GM18498 (cell line): Measurements from ENCODE around the gene SPAG17.
A peak's percentile ranks its signal among the peaks of the same experiment; 100 is the strongest.

Experiments used
- ATAC-seq: cut with Tn5 transposase; IDR thresholded peaks from one replicate; pipeline ENCODE4 v1.9.1; 2021; ENCODE audit warnings: mild to moderate bottlenecking, moderate library complexity; ENCODE audit not compliant: unreplicated experiment

SPAG17 gene

DNA sequence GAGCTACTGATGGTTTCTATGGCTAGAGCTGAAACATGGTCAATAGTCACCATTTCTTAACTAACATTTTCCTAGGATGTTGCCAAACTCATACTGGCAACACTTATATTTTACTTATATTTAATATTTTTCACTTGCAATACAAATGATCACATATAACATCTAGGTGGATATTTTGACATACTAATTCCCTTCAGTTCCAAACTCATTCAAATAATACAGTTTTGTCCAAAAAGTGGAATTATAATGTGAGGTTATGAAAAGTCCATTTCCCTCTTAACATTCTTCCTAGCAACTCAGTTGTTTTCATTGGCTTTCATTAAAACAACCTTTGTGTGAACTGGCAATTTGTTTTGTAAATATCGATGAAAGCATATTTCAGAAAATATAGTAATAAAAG, 16.0 kb downstream of the SPAG17 start:
- no peak for ATAC-seq

DNA sequence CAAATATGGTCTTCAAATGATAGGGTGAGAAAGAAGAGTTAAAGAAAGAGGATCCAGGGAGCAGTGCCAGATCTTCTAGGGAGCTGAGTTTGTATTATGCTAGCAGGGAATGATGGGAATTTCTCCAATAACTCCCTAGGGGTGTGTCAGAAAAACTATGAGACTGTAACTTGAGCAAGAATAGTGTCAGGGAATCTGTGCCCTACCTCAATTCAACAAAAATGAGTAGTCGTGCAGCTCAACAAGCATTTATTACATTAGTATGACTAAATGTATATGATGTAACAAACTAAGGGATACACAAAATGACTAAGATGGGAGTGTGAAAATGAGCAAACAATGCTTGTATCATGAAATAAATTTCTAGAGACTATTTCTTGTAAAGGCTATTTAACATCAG, 24.2 kb downstream of the SPAG17 start:
- no peak for ATAC-seq

DNA sequence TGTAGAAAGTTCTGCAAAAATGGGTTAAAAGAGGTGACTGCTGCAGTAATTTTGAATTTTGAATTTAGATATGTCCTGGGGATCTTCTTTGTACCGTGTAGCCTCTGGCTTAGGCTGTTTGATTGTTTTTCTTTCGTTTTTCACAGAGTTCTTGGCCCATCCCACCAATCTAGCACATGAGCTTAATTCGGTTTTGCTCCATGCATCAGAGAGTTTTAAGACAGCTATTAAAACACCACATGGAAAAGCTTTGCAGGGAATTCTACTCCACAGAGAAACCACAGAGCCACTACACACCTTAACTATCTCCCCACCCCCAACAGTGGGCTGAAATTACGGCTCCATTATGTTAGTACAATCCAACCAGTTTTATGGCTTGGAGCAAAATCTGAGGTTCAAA, 25.5 kb downstream of the SPAG17 start:
- ATAC-seq, result no peak

DNA sequence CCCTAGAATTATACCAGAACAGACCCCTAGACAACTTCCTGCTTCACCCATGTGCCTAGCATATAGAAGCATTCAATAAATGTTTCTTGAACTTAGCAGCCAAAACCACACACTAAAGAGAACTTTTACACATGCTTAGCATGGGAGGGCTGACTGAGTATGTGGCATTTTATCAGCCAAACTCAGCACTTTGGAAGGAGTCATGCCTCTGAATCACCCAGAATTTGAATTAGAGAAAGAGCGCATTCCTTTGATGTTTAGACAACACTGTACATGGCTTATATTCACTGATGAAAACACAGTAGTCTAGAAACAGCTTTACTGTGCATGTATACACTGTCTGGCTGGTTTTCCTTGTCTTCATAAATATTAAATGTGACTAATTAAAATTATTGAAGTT, 26.1 kb downstream of the SPAG17 start:
- ATAC-seq, result no peak

DNA sequence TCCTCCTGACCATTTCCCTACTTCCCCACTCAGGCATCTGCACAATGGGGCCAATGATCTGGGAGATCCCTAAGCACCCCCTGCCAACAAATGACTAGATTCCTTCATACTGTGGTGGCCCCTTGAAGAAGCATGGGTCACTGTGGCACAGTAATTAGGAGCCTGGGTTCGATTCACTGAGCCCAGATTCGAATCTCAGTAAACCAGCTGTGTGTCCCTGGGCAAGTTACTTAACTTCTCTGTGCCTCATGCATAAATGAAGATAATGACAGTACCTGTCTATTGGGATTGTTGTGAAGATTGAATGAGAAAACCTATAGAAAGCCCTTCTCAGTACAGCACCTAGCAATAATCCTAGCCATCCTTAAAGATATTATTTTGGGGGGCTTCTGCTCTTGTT, 27.5 kb downstream of the SPAG17 start:
- ATAC-seq, result no peak

DNA sequence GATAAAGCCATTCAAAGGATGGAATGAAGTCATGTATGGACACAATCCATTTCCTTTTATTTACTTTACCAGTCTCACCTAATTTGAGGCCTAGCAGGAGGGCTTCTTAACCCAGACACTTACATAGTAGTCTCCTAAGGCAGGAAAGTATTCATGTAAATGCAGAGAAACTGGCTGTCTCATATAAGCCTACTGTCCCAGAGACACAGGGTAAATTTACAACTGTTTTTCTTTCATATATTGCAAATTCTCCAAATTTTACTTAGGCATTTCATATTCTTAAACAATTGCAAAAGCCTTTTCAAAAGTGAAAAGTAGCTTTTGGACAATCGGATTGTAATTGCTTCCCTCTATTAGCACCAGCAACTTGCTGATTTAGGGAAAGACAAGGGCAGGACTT, 29.9 kb downstream of the SPAG17 start:
- ATAC-seq, result no peak

DNA sequence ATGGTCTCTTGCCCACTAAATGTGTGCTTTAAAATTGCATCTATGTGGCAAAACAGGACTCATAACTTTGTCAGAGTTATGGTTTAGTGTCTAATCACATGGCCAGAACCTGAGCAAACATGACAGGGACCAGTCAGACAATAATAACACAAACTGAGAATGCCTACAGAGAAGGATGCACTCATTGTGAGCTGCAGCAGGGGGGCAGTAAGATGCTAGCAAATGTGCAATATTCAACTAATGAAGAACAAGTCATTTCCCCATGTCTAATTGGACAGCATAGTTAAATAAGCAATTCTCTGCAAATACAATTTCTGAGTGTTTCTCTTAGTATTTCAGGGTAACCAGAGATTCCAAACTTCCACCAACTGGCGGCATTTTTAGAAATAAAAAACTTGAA, 30.8 kb downstream of the SPAG17 start:
- no peak for ATAC-seq

DNA sequence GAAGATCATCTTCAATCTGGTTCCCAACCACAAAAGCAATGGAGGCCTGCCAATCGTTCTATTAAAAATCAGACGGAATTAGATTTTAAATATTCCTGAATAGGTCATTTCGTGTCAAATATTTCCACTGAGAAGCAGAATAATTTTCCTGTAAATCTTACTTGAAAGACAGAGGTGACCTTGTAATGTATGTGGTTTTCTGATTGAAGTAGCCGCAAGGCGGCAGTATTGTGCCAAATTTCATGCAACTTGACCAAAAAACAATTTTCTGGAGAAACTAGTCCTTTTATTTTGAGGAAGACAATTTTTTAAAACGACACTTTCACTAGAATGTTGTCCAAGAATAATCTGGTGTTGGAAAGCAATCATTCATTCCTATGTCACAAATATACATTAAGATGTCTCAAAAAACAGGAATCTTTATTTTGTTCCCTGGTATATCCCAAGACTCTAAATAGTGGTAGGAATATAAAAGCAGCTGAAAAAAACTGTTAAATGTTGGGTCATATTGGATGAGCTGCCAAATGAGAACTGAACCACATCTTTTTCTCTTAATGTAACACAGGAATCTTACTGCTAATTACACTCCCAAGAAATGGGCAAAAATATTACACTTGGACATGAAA, 33.6 kb downstream of the SPAG17 start:
- ATAC-seq, result no peak

DNA sequence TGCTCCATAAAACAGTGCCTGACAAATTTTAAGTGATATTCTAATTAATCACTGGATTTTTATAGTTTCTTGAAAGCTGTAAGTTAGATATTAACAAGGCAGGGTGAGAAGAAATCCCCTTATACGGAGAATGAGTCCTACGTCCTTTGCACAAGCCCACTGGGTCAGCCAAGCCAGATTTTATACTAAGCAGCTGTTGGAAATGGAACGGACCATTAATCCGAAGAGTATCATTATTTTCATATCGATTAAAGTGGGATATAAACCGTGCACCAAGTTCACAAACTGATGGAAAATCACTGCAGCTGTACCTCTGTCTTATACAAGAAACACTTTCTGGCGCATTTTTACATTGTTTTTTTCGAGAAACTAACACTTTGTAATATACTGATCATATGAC, 35.2 kb downstream of the SPAG17 start:
- no peak for ATAC-seq

DNA sequence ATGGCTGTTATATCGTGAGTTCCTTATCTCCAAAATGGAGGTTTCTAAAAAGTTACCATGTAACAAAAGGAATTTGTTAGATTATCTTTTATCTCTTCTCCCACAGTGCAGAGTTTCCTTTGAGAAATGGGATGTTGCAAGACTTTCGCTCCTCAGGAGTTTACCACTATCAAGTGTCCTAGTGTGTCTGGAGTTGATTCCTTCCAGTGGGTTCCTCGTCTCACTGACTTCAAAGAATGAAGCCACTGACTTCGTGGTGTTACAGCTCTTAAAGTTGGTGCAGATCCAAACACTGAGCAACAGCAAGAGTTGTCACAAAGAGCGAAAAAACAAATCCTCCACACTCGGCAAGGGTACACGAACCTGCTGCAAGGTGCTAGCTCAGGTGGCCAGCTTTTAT, 37.0 kb downstream of the SPAG17 start:
- no peak for ATAC-seq

DNA sequence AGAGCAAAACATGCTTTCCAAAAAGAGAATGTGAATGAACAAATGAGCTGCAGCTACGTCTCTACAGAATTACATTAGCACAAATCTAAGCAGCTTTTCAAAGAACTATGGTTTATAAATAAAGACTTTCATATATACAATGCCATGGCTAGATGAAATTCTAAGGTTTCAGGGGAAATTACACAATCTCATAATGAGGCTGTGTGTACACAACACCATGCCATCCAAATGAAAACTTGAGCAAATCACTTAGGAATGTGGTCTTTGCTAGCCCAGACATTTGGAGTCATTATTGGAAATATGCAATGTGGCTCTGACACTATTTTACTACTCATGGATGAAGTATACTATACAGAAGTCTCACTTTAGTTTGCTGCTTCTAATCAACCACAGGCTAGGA, 37.5 kb downstream of the SPAG17 start:
- no peak for ATAC-seq

DNA sequence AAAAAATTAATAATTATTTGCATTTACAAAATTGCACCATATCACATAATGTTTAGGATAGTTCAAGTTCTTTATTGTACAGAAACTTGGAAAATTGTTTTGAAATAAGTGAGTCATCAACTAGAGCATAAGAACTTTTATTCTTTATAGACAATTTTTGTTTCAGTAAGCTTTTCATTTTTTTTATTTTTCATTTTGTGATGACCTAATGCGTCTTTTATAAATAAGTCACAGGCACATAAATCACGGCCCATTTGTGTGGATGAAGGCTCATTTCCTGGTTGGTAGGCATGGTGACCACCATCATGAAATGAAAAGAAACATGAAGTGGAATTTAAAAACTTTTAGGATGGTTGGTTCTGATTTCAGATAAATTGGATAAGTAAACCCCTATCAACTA, 39.3 kb downstream of the SPAG17 start:
- no peak for ATAC-seq

DNA sequence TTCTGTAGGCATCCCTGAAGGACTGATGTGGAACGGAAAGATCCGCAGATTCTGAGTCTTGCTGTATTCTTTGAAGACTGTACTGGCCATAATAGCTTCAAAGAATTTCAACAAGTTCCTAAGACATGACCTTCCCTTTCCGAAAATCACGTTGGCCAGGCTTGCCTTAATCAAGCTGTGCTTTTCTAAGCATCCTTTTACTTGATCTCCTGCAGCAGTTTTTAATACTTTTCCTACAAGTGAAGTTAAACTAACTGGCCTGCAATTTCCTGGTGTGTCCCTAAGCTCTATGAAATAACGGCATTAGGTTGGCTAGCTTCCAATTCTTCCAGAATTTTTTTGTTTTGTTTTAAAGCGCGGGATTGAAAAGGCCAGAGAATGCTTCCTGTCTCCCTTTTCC, 40.3 kb downstream of the SPAG17 start:
- ATAC-seq, result no peak

DNA sequence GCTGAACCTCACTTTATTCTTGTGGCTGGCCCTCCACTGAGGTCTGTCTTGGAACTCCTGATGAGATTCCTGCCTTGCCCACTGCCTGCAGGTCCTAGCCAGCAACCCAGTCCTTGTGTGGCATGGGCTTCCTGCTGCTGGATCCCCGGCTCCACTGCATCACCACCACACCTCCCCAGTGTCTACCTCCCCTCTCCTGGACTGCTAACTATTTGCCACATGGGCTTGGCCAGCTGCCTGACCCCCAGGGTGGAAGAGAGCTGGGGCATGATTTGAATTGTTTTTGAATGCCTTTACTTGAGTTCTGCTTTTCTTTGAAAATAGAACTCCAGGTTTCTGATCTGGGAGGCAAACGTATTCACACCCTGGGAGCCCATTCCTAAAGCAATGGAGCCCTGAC, 41.2 kb downstream of the SPAG17 start:
- no peak for ATAC-seq

DNA sequence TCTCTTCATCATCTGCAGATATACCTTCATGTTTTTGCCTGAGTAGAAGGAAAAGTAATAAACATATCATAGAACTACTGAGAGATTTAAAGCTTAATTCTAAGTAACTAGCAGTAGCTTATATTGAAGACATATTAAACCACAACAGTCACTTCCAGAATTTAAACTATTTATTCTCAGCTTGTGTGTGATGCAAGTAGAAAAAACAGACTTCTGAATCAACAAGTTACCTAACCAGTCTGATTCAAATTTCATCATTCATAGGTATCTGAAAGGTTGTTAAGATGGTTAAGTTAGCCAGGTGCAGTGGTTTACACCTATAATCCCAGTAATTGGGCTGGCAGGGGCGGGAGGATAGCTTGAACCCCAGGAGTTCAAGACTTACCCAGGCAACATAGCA, 41.9 kb downstream of the SPAG17 start:
- ATAC-seq, result no peak

DNA sequence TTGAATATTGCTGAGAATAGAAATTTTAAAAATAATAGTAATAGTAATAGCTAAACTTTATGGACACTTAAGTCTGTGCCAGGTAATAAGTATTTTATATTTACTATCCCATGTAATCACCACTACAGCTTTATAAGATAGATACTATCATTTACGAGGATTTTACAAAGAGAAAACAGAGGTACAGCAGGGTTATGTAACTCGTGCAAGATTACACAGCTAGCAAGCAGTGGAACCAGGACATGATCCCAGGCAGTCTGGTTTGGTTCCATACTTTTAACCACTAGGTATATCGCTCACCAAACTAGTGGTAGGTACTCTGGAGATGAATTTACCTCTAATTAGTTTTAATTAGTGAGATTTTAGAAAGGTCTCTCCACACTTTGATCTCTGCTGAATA, 42.5 kb downstream of the SPAG17 start:
- no peak for ATAC-seq

DNA sequence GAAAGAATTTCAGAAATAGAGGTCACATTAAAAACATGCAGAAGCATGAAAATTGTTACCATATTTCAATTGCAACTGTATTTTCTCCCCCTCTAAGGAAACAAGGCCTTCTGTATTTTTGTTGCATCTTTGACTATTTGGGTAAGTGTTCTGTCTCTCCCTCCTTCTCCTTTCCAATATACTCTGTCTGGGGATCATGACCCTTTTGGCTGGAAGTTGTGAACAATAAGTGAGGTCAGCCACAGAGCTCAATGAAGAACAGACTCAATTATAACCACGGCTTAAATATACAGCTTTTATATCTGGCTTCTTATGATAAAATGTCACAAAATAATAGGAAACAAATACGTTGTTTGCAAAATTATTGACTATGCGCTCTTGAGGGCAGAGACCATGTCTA, 47.1 kb downstream of the SPAG17 start:
- no peak for ATAC-seq

DNA sequence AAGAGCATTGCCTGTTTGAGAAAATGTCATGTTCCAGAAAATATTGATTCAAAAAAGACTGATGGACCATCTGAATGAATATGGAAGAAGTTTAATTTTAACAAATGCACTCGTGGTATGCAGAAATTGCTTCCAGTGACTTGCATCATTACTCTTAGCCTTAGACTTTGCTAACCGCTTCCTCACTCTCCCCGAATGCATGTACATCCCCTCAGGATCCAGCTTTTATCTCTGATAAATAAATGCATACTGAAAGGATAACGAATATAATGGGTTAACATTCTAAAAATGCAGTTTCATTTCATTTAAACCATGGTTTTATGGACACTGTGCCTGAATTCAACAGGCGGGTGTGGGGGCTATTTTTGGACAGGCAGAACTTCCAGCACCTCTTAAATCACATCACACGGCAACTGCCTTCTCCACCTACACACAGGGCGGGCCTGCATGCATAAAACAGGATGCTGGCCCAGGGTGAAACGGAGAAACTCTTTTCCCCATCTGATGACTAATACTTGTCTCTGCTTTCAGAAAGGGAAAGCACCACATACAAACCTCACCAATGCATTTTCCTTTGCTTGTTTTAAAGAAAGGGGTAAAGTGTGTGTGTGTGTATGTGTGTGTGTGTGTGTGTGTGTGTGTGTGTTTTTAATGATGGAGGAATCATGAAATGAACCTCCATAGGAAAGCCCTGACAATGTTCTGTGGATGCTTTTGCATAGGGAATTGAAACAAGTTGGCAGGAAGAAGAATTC, 48.7 kb downstream of the SPAG17 start:
- peak; percentile 100 for ATAC-seq

DNA sequence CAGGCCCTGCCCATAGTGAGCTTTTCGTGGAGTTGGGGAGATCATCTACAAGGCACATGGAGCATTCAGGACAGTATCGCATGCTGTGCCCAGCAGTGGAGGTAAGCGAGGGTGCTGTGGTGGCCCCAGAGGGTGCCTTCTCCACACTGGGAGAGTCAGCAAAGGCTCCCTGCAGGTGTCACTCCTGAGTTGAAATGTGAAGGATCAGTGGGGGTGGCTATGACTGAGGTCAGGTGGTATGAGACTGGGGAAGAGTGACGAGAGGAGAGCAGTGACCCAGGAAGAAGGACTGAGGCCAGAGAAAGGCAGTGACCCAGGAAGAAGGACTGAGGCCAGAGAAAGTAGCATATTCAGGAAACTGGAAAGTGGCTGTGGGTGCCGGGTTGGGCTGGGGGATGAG, 53.0 kb downstream of the SPAG17 start:
- no peak for ATAC-seq

DNA sequence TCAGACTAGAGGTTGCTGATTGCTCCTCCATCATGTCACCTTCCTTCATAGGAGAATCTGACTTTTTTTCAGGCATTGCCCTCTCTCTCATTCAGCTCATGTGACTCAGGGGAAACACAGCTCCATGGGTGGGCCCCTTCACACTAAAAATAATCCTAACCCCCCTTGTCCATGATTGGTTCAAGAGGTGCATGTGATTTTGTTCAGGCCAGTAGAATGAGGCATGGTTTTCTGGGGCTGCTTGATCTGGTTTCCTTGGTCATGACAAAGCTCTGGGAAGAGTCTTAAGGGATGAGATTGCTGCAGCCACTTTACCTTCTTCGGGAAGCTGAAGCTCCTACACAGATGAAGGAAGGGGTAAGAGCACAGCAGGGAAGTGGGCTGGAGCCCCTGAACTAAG, 56.3 kb downstream of the SPAG17 start:
- ATAC-seq, result no peak

DNA sequence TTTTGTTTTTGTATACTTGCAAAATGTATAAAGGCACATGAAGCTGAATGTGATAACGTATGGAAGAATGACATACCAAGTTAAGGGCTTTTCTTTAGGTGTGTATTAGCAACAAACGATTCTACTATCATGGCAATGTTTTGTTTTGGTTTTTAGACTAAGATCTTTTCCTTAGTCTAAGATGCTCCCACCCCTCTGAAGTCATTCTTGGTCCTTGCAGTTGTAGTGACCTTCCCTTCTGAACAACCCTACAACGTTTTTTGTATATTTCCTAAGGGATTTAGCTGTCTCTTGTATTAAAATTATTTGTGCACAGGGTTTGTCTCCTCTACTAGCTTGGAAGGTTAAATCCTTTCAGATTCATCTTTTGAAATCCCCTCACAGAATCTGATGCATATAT, 61.0 kb downstream of the SPAG17 start:
- ATAC-seq, result no peak

DNA sequence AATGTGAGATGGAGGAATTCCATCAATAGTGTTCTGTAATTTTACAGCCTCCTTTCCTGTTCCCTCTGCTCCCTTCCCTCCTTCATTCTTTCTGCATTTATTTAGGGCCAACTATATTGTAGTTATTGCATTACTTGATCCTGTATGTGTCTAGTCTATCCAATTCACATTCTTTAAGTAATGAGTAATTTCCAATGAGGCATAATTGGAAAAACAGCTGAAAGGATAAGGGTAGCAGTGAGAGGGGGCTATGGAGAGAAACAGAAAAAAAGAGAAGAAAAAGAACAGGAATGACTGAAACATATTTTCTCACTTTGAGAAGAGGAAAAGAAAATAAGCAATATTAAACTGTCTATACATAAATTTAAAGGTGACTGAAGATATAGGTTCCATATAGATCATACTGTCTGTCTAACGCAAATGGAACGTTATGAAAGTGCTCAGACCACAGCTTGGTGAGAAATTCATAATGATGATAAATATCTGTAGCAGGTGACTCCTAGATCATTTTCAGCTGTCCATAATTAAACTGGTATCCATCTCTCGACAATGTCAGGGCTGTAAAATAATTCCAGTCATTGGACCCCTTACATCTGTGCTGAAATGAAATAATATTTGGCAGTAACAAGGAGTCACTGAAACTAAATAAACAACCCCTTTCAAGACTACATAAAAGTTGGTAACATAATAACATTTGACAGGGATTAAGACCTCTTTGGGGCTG, 61.8 kb downstream of the SPAG17 start:
- ATAC-seq, result no peak
